GM19239 (cell line): ENCODE data around the gene KMT2D.

Experiments used
- DNase-seq: peaks from one replicate; pipeline ENCODE4 v3.0.0; 2011; ENCODE audit warnings: low spot score; ENCODE audit not compliant: insufficient read length
- FAIRE-seq: peaks from 2 replicates; lab custom pipeline; 2011; peaks lifted over from hg19 to GRCh38; lab: Jason Lieb, UNC

KMT2D gene

DNA sequence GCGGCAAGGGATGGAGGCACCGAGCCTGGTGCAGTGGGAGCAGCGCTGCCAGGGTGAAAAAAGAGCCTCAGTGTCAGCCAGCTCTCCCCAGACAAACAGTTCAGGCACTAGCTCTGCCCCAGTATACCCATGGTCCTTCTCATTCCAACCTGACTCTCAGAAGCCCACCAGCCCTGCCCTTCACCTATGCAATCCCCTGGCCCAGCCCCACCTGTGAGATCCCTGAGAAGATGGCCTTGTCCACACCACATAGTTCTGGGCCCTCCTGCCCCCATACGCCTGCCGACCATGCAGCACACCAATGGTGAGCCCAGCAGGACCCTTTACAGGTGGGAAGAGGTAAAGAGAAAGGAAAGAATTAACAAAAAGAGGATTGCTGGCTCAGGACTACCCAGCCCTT lies 6.5 kb downstream of the KMT2D start:
- DNase-seq (no peak), FAIRE-seq (no peak)

DNA sequence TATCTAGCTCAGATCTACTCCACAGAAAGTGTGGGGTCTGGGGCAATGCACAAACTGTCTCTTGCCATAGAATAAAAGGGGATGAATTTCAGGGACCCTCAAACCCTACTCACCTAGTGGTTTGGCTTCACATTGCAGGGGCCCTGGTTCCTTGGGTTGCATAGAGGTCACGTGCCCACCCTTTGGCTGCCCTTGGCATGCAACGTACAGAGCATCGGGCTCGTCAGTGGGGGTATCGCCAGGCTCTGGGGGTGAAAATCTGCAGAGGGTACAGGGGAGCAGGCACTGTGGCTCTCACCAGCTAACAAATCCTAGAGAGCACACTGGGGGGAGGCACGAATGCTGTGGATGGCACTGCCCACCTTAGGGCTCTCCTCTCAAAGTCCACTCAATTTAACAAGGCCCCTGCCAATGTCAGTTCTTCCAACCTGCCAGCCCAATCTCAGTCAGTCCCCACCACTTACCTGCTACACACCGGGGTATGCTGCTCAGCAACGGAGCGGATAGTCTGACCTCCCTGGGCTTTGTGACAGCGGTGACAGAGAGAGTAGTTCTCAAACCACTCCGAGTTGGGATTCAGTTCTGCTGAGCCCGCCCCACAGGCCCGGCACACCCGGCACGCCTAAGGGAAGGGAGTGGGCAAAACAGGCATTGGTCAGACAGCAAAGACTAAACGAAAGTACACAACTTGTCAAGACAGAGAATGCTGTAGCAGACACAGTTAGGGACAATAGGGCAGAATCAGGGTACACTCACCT lies 8.0 kb downstream of the KMT2D start:
- DNase-seq (no peak), FAIRE-seq (no peak)

DNA sequence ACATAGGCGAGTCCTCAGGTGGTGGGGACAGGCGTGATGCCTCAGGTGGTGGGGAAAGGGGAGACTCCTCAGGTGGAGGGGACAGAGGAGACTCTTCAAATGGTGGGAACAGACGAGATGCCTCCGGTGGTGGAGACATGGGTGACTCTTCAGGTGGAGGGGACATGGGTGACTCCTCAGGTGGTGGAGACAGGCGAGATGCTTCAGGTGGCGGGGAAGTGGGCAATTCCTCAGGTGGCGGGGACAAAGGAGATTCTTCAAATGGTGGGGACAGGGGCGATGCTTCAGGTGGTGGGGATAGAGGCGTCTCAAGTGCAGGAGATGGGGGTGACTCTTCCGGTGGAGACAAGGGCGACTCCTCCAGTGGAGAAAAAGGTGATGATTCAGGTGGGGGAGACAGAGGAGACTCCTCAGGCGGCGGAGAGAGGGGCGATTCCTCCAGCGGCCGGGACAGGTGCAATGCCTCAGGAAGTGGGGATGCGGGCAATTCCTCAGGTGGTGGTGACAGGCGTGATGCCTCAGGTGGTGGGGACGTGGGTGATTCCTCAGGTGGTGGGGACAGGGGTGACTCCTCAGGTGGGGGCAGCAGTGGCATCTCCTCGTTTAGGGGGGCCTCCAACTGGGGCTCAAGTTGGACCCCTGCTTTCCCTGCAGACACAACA lies 8.7 kb downstream of the KMT2D start:
- DNase-seq (no peak), FAIRE-seq (no peak)

DNA sequence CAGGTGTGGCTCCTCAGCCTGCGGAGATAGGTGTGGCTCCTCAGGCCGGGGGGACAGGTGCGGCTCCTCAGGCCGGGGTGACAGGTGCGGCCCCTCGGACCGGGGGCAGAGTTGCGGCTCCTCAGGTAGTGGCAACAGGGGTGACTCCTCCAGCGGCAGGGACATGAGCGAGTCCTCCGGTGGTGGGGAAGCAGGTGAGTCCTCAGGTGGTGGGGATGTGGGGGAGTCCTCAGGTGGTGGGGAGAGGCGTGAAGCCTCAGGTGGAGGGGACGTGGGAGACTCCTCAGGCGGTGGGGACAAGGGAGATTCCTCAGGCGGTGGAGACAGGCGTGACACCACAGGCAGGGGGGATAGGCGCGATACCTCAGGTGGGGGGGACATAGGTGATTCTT lies 9.2 kb downstream of the KMT2D start:
- DNase-seq (no peak), FAIRE-seq (no peak)

DNA sequence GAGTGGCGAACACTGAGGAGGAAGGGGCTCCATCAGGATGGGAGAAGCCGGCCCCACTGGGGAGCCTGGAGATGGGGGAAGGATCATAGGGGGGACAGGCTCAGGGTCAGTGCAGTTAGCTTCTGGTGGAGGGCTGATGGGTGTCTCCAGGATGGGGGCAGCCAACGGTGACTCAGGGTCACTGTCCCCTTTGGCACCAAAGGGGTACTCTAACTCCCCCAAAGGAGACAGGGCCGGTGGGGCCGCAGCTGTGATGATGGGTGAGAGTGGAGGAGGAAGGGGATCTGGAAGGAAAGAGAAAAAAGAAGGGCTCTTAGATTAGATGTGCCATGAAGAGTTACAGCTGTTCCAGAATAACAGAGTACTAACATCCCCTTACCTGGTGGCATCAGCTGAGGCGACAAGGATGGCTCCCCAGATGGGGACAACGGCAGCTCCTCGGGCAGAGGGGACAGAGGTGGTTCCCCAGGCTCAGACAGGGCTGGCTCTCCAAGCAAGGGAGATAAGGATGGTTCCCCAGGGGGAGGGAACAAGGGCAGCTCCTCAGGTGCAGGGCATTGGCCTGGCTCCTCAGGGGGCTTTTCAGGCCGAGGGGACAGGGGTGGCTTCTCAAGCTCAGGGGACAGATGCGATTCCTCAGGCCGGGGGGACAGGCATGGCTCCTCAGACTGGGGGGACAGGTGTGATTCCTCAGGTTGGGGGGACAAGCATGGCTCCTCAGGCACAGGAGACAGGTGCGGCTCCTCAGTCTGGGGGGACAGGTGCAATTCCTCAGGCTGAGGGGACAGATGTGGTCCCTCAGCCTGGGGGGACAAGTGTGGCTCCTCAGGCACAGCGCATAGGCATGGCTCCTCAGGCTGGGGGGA lies 9.9 kb downstream of the KMT2D start:
- no peak for FAIRE-seq

DNA sequence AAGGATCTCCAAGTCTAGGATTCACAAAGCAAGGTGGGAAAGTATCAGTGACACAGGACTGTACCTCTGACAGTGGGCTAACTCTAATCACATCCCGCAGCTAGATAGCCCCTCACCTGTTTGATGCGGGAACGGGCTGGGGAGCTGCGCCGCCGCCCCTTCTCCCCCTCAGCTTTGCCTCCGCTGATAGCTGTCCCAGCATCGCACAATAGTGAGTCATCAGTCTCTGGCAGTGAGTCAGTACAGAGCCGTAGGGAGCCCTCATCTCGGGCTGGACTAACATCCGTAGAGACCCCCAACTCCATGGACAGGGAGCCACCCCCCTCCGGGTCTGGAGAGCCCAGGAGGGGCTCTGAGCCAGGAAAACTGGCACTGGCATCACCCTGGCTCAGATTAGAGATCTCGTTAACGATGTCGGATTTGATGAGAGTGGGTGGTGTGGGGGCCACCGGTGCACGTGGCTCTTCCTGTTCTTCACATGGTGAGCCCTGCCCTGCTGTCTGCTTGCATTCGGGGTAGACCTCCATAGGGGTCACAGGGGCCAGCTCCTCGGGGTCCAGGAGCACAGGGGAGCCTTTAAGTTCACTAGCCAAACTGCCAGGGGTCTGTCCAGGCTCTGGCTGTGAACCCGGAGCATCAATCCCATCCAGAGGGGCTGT lies 10.9 kb downstream of the KMT2D start:
- no peak for FAIRE-seq
- no peak for DNase-seq

More for the DNA sequence above, 9.9 kb downstream of the KMT2D start:
- no peak for DNase-seq

DNA sequence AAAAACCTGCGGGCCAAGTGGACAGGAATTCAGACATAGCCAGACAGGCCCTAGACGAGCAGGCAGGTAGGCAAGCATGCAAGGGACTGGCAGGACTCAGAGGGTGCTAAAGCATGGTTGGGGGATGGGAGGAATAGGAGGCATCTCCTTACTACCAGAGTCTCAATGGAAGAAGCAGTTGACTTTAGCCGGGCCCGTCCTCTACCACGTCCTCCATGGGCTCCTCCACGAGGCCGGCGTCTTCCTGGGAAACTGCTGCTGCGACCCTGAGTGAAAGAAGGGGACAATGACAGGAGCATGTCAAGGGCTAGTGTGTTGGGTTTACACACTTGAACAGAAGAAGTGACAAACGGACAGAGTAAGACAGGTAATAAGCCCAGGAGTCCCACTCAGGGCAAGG lies 11.6 kb downstream of the KMT2D start:
- DNase-seq (no peak), FAIRE-seq (no peak)

DNA sequence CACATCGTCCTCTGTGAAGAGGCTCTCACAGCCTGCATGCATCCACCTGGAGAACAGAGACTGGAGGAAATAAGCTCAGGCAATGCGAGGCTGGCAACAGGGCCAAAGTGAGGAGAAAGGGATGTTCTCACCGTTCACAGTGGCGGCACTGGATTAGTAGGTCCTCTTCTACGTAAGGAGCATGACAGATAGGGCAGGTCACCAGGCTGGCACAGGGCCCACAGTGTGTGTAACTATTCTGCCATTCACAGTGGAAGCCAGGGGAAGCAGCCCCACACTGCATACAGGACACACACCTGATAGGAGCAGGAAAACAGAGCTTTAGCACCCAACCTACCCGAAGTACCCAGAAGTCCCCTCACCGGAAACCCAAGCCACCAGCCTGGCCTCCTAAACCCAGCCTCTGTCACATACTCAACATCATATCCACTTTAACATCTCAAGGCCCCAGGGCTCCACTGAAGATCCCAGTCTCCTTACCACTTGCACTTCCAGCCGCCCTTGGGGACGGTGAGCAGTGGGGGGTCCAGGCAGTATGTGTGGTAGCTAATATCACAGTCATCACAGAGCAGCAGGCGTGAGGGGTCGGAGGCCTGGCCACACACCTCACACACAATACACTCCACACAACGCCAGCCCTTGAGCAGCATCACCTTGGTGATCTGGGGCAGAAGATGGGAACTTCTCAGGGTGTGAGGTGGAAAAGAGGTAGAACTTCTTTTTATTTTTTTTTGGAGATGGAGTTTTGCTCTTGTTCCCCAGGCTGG lies 14.3 kb downstream of the KMT2D start:
- FAIRE-seq (no peak), DNase-seq (no peak)

DNA sequence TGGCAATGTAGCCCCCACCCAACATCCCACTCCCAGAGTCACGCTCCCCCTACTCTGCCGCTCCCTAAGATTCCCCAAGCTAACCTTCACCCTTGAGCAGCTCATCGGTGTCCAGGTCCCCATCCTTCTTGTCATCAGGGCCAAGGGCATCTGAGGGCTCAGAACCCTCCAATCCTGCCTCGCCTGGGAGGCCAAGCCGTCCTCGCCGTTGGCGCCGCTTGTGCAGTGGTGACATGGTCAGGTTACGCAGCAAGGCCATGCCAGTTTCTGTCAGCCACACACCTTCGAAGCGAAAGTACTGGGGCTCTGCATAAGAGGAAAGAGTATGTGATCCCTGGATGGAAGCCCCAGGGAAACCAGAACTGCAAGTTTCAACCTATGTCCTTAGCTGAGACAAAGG lies 15.9 kb downstream of the KMT2D start:
- no peak for FAIRE-seq

DNA sequence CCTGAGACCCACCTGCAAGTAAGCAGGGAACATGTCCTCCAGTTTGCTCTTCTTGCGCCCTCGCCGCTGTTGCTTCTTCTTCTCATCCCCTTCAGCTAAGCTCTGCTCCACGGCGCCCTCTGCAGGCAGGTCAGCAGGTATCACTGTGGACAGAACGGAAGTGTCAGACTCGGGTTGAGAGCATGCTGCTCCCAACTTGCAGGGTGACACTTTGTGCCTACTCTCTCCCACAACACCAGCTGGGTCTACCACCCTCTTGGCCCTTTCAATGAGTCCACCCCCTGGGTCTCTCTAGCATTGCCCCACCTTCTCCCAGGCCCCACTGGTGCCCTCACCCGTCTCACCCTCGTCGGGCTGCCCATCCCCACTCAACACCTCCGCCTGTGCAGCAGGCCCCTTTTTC lies 16.7 kb downstream of the KMT2D start:
- FAIRE-seq = peak; percentile 52

More for the DNA sequence above, 15.9 kb downstream of the KMT2D start:
- no peak for DNase-seq

DNA sequence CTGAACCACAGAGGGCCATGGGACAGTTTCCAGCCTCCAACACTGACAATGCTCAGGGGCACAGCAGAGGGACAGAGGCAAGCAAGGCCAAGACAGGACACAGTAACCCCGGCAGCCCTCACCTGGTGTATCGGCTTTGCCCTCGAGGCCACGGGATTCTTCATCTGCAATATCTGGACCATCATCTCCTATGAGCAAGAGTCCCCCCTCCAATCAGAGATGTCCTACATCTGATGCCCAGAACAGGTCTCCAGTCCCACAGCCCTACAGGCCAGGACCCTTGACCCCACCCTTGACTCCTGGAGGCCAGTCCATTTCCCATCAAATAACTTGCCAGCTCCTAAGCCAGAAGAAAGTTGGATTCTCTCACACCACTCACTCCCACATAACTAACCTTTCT lies 17.4 kb downstream of the KMT2D start:
- FAIRE-seq (no peak), DNase-seq (no peak)

More for the DNA sequence above, 16.7 kb downstream of the KMT2D start:
- peak; percentile 77 for DNase-seq

DNA sequence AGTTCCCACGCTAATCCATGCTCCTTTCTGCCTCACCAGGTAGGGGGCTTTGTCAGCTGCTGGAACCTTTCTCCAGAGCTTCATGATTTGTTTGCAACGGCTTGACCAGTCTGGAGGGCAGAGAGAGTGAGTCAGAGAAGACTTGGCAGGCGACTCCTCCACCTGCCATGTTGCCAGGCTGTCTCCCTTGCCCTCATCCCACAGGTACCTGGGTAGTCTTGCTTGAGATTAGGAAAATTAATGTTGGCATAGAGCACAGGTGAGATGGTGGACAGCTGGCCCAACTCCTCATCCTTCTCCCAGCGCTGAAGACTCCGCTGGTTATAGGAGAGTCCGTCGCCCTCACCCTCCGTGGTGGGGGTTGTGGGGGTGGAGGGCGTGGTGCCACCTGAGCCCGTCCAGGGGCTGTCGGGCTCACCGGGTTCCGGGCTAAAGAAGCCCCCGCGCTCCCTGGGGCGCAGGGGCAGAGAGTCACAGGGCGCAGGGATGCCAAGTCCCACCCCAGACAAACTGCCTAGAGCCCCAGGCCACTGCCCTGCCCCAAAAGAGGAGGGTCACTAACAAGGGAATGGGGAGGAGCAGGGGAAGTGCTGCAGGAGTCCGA lies 18.6 kb downstream of the KMT2D start:
- no peak for DNase-seq

DNA sequence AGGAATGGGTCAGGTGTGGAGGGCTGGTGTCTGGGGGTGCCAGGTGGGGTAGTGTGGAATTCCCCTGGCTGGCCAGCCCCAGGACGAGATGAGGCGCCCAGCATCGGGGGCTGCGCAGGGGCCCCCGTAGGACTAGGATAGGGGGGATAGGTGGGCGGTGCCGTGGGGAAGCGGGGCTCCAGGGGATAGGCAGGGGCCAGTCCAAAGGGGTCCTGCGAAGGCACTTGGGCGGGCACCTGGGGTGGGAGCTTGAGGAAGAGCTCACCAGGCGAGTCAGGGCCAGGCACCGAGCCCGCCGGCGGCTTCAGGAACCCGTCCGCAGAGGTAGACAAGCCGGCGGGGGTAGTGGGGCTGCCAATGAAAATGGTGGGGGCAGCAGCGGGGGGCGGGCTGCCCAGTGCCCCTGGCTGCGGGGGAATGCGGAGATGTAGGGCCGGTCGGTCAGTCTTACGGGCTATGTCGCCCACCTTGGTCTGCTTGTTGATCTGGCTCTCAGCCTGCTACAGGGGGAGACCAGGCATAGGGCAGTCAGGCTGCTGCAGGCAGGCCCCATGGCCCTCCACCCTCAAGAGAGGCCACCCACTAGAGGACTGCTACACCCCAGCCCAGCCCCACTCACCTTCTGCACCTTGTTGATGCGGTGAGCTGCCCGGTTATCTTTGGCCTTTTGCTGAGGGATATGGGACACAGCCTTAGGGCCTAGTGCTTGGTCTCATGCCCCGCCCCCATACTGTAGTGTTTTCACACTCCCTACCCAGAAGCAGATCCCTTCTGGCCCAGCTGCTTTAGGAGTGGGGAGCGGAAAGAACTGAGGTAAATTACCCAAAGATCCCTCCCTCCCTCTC lies 19.3 kb downstream of the KMT2D start:
- DNase-seq = no peak
- FAIRE-seq = no peak

More for the DNA sequence above, 18.6 kb downstream of the KMT2D start:
- FAIRE-seq = no peak

DNA sequence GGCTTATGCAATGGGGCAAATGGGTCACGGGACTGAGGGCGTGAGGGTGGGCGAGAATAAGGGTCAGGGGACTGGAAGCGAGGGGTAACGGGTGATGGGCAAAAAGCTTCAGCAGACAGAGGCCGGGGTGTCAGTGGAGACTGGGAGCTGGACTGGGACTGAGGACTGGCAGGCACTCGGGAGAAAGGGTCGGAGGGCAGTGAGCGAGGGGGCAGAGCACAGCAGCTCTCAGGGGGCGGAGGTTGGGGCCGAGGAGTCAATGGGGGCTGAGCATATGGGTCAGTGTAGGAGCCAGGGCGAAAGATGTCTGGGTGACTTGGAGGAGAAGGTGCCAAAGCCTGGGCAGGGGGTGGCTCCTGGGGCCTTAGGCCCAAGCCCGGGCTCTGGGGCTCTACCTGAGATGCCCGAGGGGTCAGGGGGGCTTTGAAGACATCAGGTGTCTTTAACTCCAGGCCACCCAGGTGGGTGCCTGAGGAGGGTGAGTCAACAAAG lies 20.2 kb downstream of the KMT2D start:
- FAIRE-seq (no peak), DNase-seq (no peak)

DNA sequence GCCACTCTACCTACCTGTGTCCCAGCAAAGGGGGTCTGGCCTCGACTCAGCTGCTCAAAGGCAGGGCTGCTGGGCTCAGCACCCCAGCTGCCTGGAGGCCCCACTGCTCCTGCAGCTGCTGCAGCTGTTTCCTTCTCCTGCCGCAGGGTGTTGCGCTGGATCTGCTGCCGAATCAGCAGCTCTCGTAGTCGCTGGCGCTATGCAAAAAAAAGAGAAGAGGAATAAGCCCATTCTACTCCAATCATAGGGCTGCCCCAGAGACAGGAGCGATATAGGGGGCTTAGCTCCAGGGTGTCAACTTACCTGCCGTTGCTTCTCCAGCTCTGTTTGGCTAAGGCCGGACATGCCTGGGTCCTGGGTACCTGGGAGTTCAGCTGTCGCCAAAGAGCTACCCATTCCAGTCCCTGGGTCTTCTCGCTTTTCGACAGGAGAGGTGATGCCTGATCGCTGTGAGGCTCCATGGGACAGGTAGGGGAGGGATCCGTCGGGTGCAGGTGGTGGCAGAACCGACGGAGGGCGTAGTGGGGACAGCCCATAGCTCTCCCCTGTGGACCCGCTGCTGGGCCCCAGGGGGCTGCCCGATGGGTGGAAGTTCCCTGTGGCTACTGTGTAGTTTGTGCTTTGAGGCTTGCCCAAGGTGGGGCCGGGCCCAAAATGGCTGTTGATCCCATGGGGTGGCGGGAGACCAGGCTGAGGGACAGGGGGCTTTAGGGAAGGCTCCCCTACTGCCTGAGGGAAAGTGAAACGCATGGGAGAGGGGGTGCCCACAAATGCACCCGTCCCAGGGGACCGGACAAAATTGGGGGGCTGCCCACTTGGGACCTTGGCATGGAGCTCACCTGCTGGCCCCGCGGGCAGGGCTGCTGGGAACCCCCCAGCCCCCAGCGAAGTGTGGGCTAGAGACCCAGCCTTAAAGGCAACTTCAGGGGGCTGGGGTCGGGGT lies 20.9 kb downstream of the KMT2D start:
- no peak for DNase-seq
- FAIRE-seq = no peak

DNA sequence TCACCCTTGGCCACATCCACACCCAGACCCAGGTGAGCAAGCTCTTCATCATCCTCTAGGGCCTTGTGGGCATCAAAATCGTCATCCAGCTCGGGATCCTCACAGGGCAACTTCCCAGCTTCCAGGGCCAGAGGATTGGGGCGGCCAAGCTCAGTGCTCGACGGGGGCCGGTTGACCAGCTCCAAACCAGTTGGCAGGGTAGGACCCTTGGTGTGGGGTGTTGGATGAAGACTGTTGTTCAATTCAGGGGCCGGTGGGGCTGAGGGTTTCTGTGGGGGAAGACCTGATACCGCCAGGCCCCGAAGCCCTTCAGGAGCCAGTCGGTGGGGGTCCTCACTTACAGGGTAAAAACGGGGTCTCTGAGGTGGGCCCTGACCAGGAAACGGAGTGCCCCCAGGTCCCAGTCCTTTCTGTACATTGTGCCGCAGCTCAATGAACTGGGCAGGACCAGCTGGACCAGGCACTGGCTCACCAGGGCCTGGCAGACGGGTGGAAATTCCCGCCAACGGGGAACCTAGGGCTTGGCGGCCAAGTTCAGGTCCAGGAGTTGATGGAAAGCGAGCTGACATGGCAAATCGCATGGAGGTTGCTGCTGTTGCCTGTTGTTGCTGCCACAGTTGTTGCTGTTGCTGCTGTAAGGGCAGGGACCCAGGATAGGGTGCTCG lies 22.2 kb downstream of the KMT2D start:
- FAIRE-seq = no peak
- no peak for DNase-seq

DNA sequence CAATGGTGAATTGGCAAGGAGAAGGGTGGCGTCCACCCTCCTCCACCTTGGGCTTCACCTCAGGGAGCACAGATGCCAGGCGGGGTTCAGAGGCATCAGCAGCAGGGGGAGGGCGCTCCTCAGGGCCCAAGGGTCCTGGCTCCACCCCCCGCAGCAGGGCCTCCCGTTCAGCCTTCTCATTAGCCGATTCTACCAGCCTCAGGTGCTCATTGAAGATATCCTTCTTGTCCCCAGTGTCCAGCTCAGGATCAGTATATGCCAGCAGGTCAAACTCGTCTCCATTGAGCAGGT lies 22.7 kb downstream of the KMT2D start:
- FAIRE-seq = no peak
- DNase-seq = no peak
